Thyroid gland (tissue), 4 donors: ENCODE data around the gene CISD3. TPM values are rescaled to one million over a fixed set of nuclear protein-coding genes. Genes with fewer than 3 reads are reported as not detected.

Source experiments
- DNase-seq, 2 donors: peaks; one replicate each; pipeline ENCODE4 v3.0.0-alpha.2; 2019
- H3K27ac ChIP-seq, 3 donors: fragments of 200-600 bp; sonication (generic); 1 replicate in 2 of 3; 2 replicates in 1 of 3; pipeline ENCODE4 v1.5.1; 2016 to 2019; ENCODE audit warnings: mild to moderate bottlenecking in 1 of 3, moderate library complexity in 1 of 3
- H3K27me3 ChIP-seq: fragments of 200-600 bp; sonication (generic); one replicate; pipeline ENCODE4 v1.5.1; 2019
- H3K36me3 ChIP-seq, 2 donors: fragments of 200-600 bp; sonication (generic); one replicate each; pipeline ENCODE4 v1.5.1; 2016 to 2019
- H3K4me1 ChIP-seq, 2 donors: fragments of 200-600 bp; sonication (generic); one replicate each; pipeline ENCODE4 v1.5.1; 2017 to 2019
- H3K4me3 ChIP-seq, 3 donors: fragments of 200-600 bp; sonication (generic); replicated peaks in 1 of 3; 1 replicate in 2 of 3; 2 replicates in 1 of 3; pipeline ENCODE4 v1.5.1; 2016; ENCODE audit warnings: mild to moderate bottlenecking in 1 of 3
- H3K9me3 ChIP-seq: fragments of 200-600 bp; sonication (generic); one replicate; pipeline ENCODE4 v1.5.1; 2017
- CTCF ChIP-seq, 6 experiments: fragments of 200-600 bp in 3 of 6; fragments of 450-650 bp in 3 of 6; sonication (generic) in 3 of 6; IDR thresholded peaks; one replicate each; pipeline ENCODE4 v1.5.1; 2016 to 2019; ENCODE audit warnings: antibody characterized with exemption in 6 of 6, mild to moderate bottlenecking in 2 of 6, inconsistent platforms in 1 of 6, moderate library complexity in 1 of 6
- POLR2A ChIP-seq, 2 donors: fragments of 450-650 bp; IDR thresholded peaks; one replicate each; pipeline ENCODE4 v1.6.1; 2017; ENCODE audit warnings: antibody characterized with exemption in 2 of 2, mild to moderate bottlenecking in 2 of 2, moderate library complexity in 1 of 2
- WGBS, 2 donors: methylation state at CpG; one replicate each; pipeline ENCODE4 v1.1.5; 2017; 5-methylcytosine and 5-hydroxymethylcytosine counted together
- intact Hi-C: fragments of 100-400 bp; cut with DNase I; formaldehyde crosslinking; loops from one replicate; pipeline ENCODE4 v1.15.1; 2023
- total RNA-seq, 4 donors: library from RNA; depleted of rRNA; stranded (reverse); fragments of >200 nt; gene quantifications; one replicate each; pipeline ENCODE4 v1.2.3, GENCODE V29; 2016

Gene CISD3
- total RNA-seq, 4 donors from 2014 or later = 12.4 to 29.0 (median 18.2) TPM

- WGBS, 2 donors = 83 to 87% methylated on average over 5 of the region's 5 CpGs
- no peak overlapping the region for H3K4me3 ChIP-seq
- H3K27ac ChIP-seq = no peak overlapping the region
- peaks cover 54 to 57% of the 10 kb centered on the region in 2 donors for H3K36me3 ChIP-seq
- TF ChIP-seq POLR2A (IDR thresholded peaks at IDR 0.05) = no peak
- no peak for TF ChIP-seq CTCF (IDR thresholded peaks at IDR 0.05)
- no peak for DNase-seq
- no peaks in the 10 kb centered on the region for H3K9me3 ChIP-seq
- intact Hi-C loops = no loop called here
- no peaks in the 10 kb centered on the region for H3K27me3 ChIP-seq
- peaks cover 3 to 5% of the 10 kb centered on the region in 2 donors for H3K4me1 ChIP-seq
Measured at GRCh38 chr17:38766341-38766740, 36.2 kb downstream of the CISD3 start.

GRCh38 chr17:38768417-38768816, 38.3 kb downstream of the CISD3 start:
- no peaks in the 10 kb centered on the region for H3K9me3 ChIP-seq
- TF ChIP-seq CTCF (IDR thresholded peaks at IDR 0.05) = no peak
- H3K4me3 ChIP-seq = no peak overlapping the region
- H3K36me3 ChIP-seq = peaks cover 57 to 61% of the 10 kb centered on the region in 2 donors
- peaks cover 3 to 5% of the 10 kb centered on the region in 2 donors for H3K4me1 ChIP-seq
- WGBS, 2 donors = 28 to 44% methylated on average over 6 of the region's 6 CpGs
- H3K27me3 ChIP-seq = no peaks in the 10 kb centered on the region
- DNase-seq = peak; percentile 73 to 75
- intact Hi-C loops = no loop called here
- H3K27ac ChIP-seq = peak overlapping the region in 2 of 3 donors; percentile 13 to 28

GRCh38 chr17:38773258-38773657, 43.1 kb downstream of the CISD3 start:
- H3K27ac ChIP-seq = no peak overlapping the region
- H3K4me1 ChIP-seq = peaks cover 3 to 5% of the 10 kb centered on the region in 2 donors
- no peak overlapping the region for H3K4me3 ChIP-seq
- TF ChIP-seq CTCF (IDR thresholded peaks at IDR 0.05) = no peak
- TF ChIP-seq POLR2A (IDR thresholded peaks at IDR 0.05) = no peak
- H3K36me3 ChIP-seq = peaks cover 74 to 83% of the 10 kb centered on the region in 2 donors
- intact Hi-C loops = no loop called here
- no peaks in the 10 kb centered on the region for H3K9me3 ChIP-seq
- DNase-seq = no peak
- H3K27me3 ChIP-seq = no peaks in the 10 kb centered on the region

GRCh38 chr17:38777641-38778250, 47.6 kb downstream of the CISD3 start:
- intact Hi-C loops = no loop called here
- WGBS, 2 donors = 80 to 93% methylated on average over 7 of the region's 7 CpGs
- DNase-seq = no peak
- Histone ChIP-seq H3K27me3 (no peaks in the 10 kb centered on the region), H3K4me1 (no peaks in the 10 kb centered on the region), H3K9me3 (no peaks in the 10 kb centered on the region), H3K4me3 (no peak overlapping the region), H3K27ac (no peak overlapping the region), H3K36me3 (peaks cover 78 to 98% of the 10 kb centered on the region in 2 donors)
- no peak for TF ChIP-seq CTCF (IDR thresholded peaks at IDR 0.05)
- TF ChIP-seq POLR2A (IDR thresholded peaks at IDR 0.05) = no peak

GRCh38 chr17:38779965-38780752, 50.0 kb downstream of the CISD3 start:
- no peak for TF ChIP-seq CTCF (IDR thresholded peaks at IDR 0.05)
- TF ChIP-seq POLR2A (IDR thresholded peaks at IDR 0.05) = no peak
- 90% methylated on average over 23 of the region's 23 CpGs for WGBS, 2 donors
- Histone ChIP-seq H3K4me1 (no peaks in the 10 kb centered on the region), H3K27ac (no peak overlapping the region), H3K27me3 (no peaks in the 10 kb centered on the region), H3K9me3 (no peaks in the 10 kb centered on the region), H3K4me3 (no peak overlapping the region), H3K36me3 (peaks cover 82 to 95% of the 10 kb centered on the region in 2 donors)
- no peak for DNase-seq
- intact Hi-C loops = no loop called here
